Measurements from ENCODE around the gene FOXN1. TPM values are rescaled to one million over a fixed set of nuclear protein-coding genes. Genes with fewer than 3 reads are reported as not detected.

FOXN1 gene
- total and polyA plus RNA-seq, 4 donors: not detected

- Histone ChIP-seq H3K27ac (ENCODE audit: low read depth, low read length) (no peak overlapping the region), H3K36me3 (ENCODE audit: control insufficient read depth, insufficient read depth, low read length) (no peaks in the 10 kb centered on the region), H3K27me3 (ENCODE audit: control insufficient read depth, insufficient read depth, low read length) (no peaks in the 10 kb centered on the region), H3K4me1 (ENCODE audit: control insufficient read depth, insufficient read depth, low read length) (no peaks in the 10 kb centered on the region), H3K4me3 (ENCODE audit: low read depth, low read length) (no peak overlapping the region), H3K9me3 (ENCODE audit: control insufficient read depth, insufficient read depth, low read length) (no peaks in the 10 kb centered on the region)
- DNase-seq (ENCODE audit: low read depth in 4 of 6, low spot score in 6 of 6): no peak
- 76% methylated on average over 7 of the region's 11 CpGs for WGBS (ENCODE audit: insufficient coverage)
Measured at GRCh38 chr17:28491286-28491685, 14.9 kb upstream of the FOXN1 start.

DNA sequence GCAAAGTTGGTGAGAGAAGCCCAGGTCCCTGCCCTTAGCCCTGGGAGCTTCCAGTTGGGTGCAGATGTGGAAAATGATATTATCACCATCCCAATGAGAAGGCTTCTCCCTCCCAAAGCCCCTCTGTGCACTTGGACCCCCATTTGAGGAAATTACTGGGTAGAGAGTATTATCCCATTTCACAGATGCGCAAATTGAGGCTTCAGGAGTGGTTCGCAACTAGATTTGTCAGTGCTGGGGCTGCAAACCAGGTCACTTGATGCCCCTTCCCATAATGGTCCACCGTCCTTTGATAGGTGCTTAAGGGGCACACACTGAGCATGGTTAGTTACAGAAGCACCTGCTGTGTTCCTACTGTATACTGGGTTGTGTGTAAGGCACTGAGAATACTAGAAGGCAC is 14.3 kb upstream of the FOXN1 start:
- no peaks in the 10 kb centered on the region for H3K9me3 ChIP-seq (ENCODE audit: control insufficient read depth, insufficient read depth, low read length)
- no peaks in the 10 kb centered on the region for H3K36me3 ChIP-seq (ENCODE audit: control insufficient read depth, insufficient read depth, low read length)
- H3K27ac ChIP-seq (ENCODE audit: low read depth, low read length): no peak overlapping the region
- no peak for DNase-seq (ENCODE audit: low read depth in 4 of 6, low spot score in 6 of 6)
- H3K4me3 ChIP-seq (ENCODE audit: low read depth, low read length): no peak overlapping the region
- H3K4me1 ChIP-seq (ENCODE audit: control insufficient read depth, insufficient read depth, low read length): no peaks in the 10 kb centered on the region
- WGBS (ENCODE audit: insufficient coverage): 87% methylated on average over 3 of the region's 3 CpGs
- no peaks in the 10 kb centered on the region for H3K27me3 ChIP-seq (ENCODE audit: control insufficient read depth, insufficient read depth, low read length)

DNA sequence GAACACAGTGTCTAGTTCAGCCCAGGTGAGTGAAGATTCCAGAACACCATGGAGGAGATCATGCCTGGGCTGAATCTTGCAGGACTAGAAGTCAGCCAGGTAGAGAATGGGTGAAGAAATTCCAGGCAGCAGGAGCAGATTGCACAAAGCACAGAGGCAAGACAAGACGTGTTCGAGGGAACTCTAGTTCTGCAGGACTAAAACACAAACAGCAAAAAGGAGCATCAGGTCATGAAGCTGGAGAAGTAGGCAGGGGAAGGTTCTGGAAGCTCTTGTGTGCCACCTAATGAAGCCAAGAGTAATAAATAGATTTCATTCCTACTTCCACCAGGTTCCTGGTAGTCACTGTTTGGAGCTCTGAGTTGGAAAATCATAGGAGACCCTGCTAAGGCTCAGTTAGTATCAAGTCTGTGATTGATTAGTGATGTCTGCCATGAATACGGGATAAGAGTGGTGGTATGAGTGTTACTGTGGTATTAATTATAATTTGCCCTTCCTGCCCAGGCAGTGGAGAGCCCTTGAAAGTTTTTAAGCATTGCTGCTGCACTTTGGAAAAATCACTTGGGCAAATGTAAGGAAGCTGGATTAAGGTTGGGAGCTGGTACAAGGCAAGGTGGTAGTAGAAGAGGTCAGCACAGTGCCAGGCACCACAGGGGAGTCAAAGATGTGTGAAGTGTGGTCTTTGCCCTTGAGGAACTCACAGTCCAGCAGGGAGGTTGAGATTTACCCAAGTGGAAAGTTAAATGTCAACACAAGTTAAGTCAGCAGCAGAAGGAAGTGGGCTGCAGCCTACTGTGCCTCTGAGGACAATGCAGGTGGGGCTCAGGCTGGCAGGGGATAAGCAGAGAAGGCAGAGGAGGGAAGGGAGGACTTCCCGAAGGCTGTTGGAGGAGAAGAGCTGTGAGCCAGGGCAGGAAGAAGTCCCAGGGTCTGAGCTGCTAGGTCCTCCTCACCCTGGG is 13.5 kb upstream of the FOXN1 start:
- no peak overlapping the region for H3K4me3 ChIP-seq (ENCODE audit: low read depth, low read length)
- WGBS (ENCODE audit: insufficient coverage): 88% methylated on average over 2 of the region's 4 CpGs
- no peak for DNase-seq (ENCODE audit: low read depth in 4 of 6, low spot score in 6 of 6)
- no peaks in the 10 kb centered on the region for H3K36me3 ChIP-seq (ENCODE audit: control insufficient read depth, insufficient read depth, low read length)
- no peaks in the 10 kb centered on the region for H3K27me3 ChIP-seq (ENCODE audit: control insufficient read depth, insufficient read depth, low read length)
- no peaks in the 10 kb centered on the region for H3K9me3 ChIP-seq (ENCODE audit: control insufficient read depth, insufficient read depth, low read length)
- no peaks in the 10 kb centered on the region for H3K4me1 ChIP-seq (ENCODE audit: control insufficient read depth, insufficient read depth, low read length)
- H3K27ac ChIP-seq (ENCODE audit: low read depth, low read length): no peak overlapping the region

- 40% methylated on average over 9 of the region's 9 CpGs for WGBS (ENCODE audit: insufficient coverage)
Measured at GRCh38 chr17:28493460-28493859, 12.7 kb upstream of the FOXN1 start.

DNA sequence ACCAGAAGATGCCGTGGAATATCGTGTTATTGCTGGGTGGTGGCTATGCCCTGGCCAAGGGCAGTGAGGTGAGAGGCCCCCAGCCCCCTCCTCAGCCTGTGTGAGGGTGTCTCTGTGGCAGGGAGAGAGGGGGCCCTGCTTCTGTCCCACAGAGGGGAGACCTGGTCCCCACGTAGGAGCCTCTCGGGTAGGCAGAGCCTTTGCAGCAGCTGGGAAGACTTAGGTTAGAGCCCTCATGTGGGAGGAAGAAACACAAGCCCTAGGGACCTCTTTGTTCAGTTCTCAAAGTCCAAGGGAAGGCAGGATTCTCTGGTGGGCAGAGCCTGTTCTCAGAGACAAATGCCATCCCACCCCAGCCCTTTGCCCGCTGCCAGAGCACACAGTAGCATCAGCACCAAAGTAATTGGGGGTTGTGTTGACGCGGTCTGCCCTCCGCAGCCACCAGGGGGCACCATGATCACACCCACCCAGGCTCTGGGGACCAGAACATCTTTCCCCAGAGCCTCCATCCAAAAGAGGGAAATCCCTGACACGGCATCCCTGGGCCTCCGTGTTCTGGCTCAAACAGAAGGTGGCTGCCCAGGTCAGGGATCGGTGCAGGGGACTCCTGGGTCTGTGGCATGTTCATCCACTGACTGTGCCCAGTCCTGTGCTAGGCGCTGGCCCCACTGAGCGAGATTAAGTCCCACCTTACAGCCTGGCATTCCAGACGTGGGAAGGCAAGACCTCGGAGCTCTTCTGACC is 11.5 kb upstream of the FOXN1 start:
- no peak overlapping the region for H3K27ac ChIP-seq (ENCODE audit: low read depth, low read length)
- no peaks in the 10 kb centered on the region for H3K27me3 ChIP-seq (ENCODE audit: control insufficient read depth, insufficient read depth, low read length)
- no peaks in the 10 kb centered on the region for H3K4me1 ChIP-seq (ENCODE audit: control insufficient read depth, insufficient read depth, low read length)
- WGBS (ENCODE audit: insufficient coverage): 59% methylated on average over 11 of the region's 15 CpGs
- H3K36me3 ChIP-seq (ENCODE audit: control insufficient read depth, insufficient read depth, low read length): no peaks in the 10 kb centered on the region
- no peaks in the 10 kb centered on the region for H3K9me3 ChIP-seq (ENCODE audit: control insufficient read depth, insufficient read depth, low read length)
- H3K4me3 ChIP-seq (ENCODE audit: low read depth, low read length): no peak overlapping the region
- DNase-seq (ENCODE audit: low read depth in 4 of 6, low spot score in 6 of 6): peak in 5 of 6 donors; percentile 26 to 80 (median 45)

More at GRCh38 chr17:28493460-28493859, 12.7 kb upstream of the FOXN1 start:
- Histone ChIP-seq H3K27me3 (ENCODE audit: control insufficient read depth, insufficient read depth, low read length) (no peaks in the 10 kb centered on the region), H3K4me3 (ENCODE audit: low read depth, low read length) (no peak overlapping the region), H3K36me3 (ENCODE audit: control insufficient read depth, insufficient read depth, low read length) (no peaks in the 10 kb centered on the region), H3K27ac (ENCODE audit: low read depth, low read length) (no peak overlapping the region), H3K4me1 (ENCODE audit: control insufficient read depth, insufficient read depth, low read length) (no peaks in the 10 kb centered on the region), H3K9me3 (ENCODE audit: control insufficient read depth, insufficient read depth, low read length) (no peaks in the 10 kb centered on the region)
- DNase-seq (ENCODE audit: low read depth in 4 of 6, low spot score in 6 of 6): no peak

GRCh38 chr17:28495635-28496034 is 10.5 kb upstream of the FOXN1 start:
- no peaks in the 10 kb centered on the region for H3K36me3 ChIP-seq (ENCODE audit: control insufficient read depth, insufficient read depth, low read length)
- 85% methylated on average over 8 of the region's 8 CpGs for WGBS (ENCODE audit: insufficient coverage)
- DNase-seq (ENCODE audit: low read depth in 4 of 6, low spot score in 6 of 6): no peak

DNA sequence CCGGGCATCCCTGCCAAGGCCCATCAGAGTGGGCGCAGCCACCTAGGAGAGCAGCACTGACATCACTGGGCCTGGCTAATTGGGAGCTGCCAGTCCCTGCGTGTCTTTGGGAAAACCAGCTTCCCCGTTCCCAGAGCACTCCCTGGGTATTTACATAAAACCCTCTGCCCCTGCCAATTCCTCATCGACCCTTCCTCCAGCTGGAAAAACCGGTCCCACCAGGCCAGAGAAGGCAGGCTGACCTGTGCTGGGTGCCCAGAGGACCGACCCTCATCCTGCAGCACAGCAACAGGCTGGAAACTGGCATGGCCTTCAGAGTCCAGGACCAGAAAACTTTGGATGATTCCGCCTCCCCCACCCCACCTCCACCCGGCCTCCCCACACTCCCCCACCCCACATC is 8.2 kb upstream of the FOXN1 start:
- 51% methylated on average over 4 of the region's 9 CpGs for WGBS (ENCODE audit: insufficient coverage)
- Histone ChIP-seq H3K4me3 (ENCODE audit: low read depth, low read length) (no peak overlapping the region), H3K27ac (ENCODE audit: low read depth, low read length) (no peak overlapping the region), H3K9me3 (ENCODE audit: control insufficient read depth, insufficient read depth, low read length) (no peaks in the 10 kb centered on the region), H3K4me1 (ENCODE audit: control insufficient read depth, insufficient read depth, low read length) (no peaks in the 10 kb centered on the region), H3K36me3 (ENCODE audit: control insufficient read depth, insufficient read depth, low read length) (no peaks in the 10 kb centered on the region), H3K27me3 (ENCODE audit: control insufficient read depth, insufficient read depth, low read length) (no peaks in the 10 kb centered on the region)
- no peak for DNase-seq (ENCODE audit: low read depth in 4 of 6, low spot score in 6 of 6)

More at GRCh38 chr17:28495635-28496034, 10.5 kb upstream of the FOXN1 start:
- H3K4me3 ChIP-seq (ENCODE audit: low read depth, low read length): no peak overlapping the region
- H3K9me3 ChIP-seq (ENCODE audit: control insufficient read depth, insufficient read depth, low read length): no peaks in the 10 kb centered on the region
- H3K27ac ChIP-seq (ENCODE audit: low read depth, low read length): no peak overlapping the region
- H3K4me1 ChIP-seq (ENCODE audit: control insufficient read depth, insufficient read depth, low read length): no peaks in the 10 kb centered on the region
- no peaks in the 10 kb centered on the region for H3K27me3 ChIP-seq (ENCODE audit: control insufficient read depth, insufficient read depth, low read length)

DNA sequence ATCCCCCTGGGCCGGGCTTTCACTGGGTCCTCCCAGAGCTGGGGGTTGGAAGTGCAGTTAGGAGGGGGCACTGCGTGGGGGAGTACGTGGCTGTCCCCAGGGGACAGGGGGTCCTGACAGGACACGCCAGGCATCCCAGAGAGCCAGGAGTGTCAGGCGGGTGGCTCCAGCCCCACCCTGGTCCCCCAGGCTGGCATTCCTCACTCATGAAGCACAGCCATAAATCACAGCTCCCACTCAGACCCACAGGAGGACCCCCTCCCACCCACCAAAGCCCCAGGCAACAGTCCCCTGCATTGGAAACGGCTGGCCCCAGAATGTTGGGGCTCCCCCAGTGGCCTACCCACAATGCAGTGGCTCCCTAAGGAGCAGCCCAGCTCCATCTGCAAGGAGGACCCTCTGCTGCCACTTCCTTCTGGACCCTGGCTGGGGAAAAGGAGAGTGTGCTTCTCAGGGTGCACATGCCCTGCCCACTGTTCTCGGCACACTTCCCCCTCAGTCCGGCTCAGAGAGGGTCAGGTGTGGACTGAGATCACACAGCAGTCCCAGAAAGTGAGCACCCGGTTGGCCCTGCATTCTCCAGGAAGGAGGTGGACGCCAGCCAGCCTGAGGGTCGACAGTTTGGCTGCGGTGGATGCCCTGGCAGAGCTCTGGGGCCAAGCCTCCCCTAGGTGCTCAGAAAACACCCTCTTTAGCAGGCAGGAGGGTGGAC is 7.3 kb upstream of the FOXN1 start:
- DNase-seq (ENCODE audit: low read depth in 4 of 6, low spot score in 6 of 6): no peak
- Histone ChIP-seq H3K27me3 (ENCODE audit: control insufficient read depth, insufficient read depth, low read length) (no peaks in the 10 kb centered on the region), H3K4me3 (ENCODE audit: low read depth, low read length) (no peak overlapping the region), H3K36me3 (ENCODE audit: control insufficient read depth, insufficient read depth, low read length) (no peaks in the 10 kb centered on the region), H3K4me1 (ENCODE audit: control insufficient read depth, insufficient read depth, low read length) (no peaks in the 10 kb centered on the region), H3K27ac (ENCODE audit: low read depth, low read length) (no peak overlapping the region), H3K9me3 (ENCODE audit: control insufficient read depth, insufficient read depth, low read length) (no peaks in the 10 kb centered on the region)
- WGBS (ENCODE audit: insufficient coverage): 56% methylated on average over 10 of the region's 12 CpGs

DNA sequence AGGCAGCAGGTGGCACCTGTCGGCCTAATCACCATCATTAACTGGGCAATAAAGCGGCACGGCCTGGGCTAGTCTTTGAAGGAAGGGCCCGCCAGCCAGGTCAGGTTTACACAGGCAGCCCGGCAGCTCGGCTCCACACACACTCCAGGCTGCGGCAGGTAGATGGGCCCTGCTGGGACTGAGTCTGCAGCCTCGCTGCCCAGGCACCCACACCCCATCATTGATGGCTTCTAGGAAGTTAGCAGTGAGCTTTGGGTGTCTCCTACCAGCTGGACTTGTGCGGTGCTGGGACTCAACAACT is 6.8 kb upstream of the FOXN1 start:
- no peaks in the 10 kb centered on the region for H3K9me3 ChIP-seq (ENCODE audit: control insufficient read depth, insufficient read depth, low read length)
- no peak overlapping the region for H3K4me3 ChIP-seq (ENCODE audit: low read depth, low read length)
- H3K27me3 ChIP-seq (ENCODE audit: control insufficient read depth, insufficient read depth, low read length): no peaks in the 10 kb centered on the region
- DNase-seq (ENCODE audit: low read depth in 4 of 6, low spot score in 6 of 6): no peak
- no peak overlapping the region for H3K27ac ChIP-seq (ENCODE audit: low read depth, low read length)
- 78% methylated on average over 9 of the region's 9 CpGs for WGBS (ENCODE audit: insufficient coverage)
- H3K36me3 ChIP-seq (ENCODE audit: control insufficient read depth, insufficient read depth, low read length): no peaks in the 10 kb centered on the region
- H3K4me1 ChIP-seq (ENCODE audit: control insufficient read depth, insufficient read depth, low read length): no peaks in the 10 kb centered on the region
